K562 (cell line): ENCODE data around the gene MOG. TPM values are rescaled to one million over a fixed set of nuclear protein-coding genes. Genes with fewer than 3 reads are reported as not detected.

Experiments used
- ATAC-seq: fragments of 200-7000 bp; cut with Tn5 transposase; 3 replicates; pipeline ENCODE4 v1.9.1; 2020; ENCODE audit warnings: moderate library complexity
- BruUV-seq: library from RNA; stranded (reverse); fragments of 400-500 nt; replicated peaks from 2 replicates; lab custom pipeline; 2021; lab: Mats Ljungman, UMichigan
- CTCF ChIA-PET: fragments of 300-600 bp; formaldehyde crosslinking; extraction: SDS; loops from one replicate; lab custom pipeline; 2021; ENCODE audit warnings: low intra/inter-chr PET ratio; lab: Yijun Ruan, JAX
- POLR2A ChIA-PET: fragments of 300-600, 350-650 bp; sonication (Branson Sonifier 250); formaldehyde crosslinking; extraction: SDS; loops from one replicate; lab custom pipeline; 2021; ENCODE audit warnings: antibody characterized with exemption, inconsistent platforms; lab: Yijun Ruan, JAX
- DNase-seq, 4 experiments: peaks; one replicate each; pipeline versions ENCODE4 v3.0.0 to v3.0.0-alpha.2; 2011 to 2018; ENCODE audit warnings: low spot score in 3 of 4, mixed read lengths in 3 of 4; ENCODE audit errors: extremely low read depth in 1 of 4
- FAIRE-seq: peaks from 2 replicates; lab custom pipeline; 2011; peaks lifted over from hg19 to GRCh38; lab: Jason Lieb, UNC
- H2AFZ ChIP-seq: 2 replicates; pipeline ENCODE4 v1.6.0; 2011; ENCODE audit warnings: low read depth, low read length, control low read depth, inconsistent platforms
- H3K27ac ChIP-seq: fragments of 200-600 bp; 3 replicates; pipeline ENCODE4 v1.8.0; 2011; ENCODE audit warnings: low read depth, mild to moderate bottlenecking, control low read depth, inconsistent platforms, low read length, moderate library complexity, mixed read lengths; ENCODE audit errors: extremely low read depth
- H3K27me3 ChIP-seq, 2 experiments: fragments of 300-600 bp in 1 of 2; 2 replicates in 1 of 2; 3 replicates in 1 of 2; pipeline versions ENCODE4 v1.6.0 to v1.8.0; 2011; ENCODE audit warnings: inconsistent platforms in 2 of 2, low read length in 2 of 2, mild to moderate bottlenecking in 1 of 2, mixed read lengths in 1 of 2, moderate library complexity in 1 of 2; ENCODE audit not compliant: control insufficient read depth in 2 of 2, insufficient read depth in 2 of 2
- H3K36me3 ChIP-seq: fragments of 300-600 bp; 3 replicates; pipeline ENCODE4 v1.8.0; 2011; ENCODE audit warnings: mild to moderate bottlenecking, low read length, inconsistent platforms; ENCODE audit not compliant: control insufficient read depth, insufficient read depth
- H3K4me1 ChIP-seq, 2 experiments: fragments of 200-600 bp in 1 of 2; replicated peaks in 1 of 2; 2 replicates in 1 of 2; 3 replicates in 1 of 2; pipeline versions ENCODE4 v1.5.1 to v1.8.0; 2011; ENCODE audit warnings: inconsistent platforms in 2 of 2, low read length in 2 of 2, mild to moderate bottlenecking in 1 of 2, mixed read lengths in 1 of 2, moderate library complexity in 1 of 2; ENCODE audit not compliant: control insufficient read depth in 2 of 2, insufficient read depth in 2 of 2
- H3K4me2 ChIP-seq: 2 replicates; pipeline ENCODE4 v1.6.1; 2011; ENCODE audit warnings: low read length, control low read depth, inconsistent platforms, mixed read lengths; ENCODE audit not compliant: insufficient read depth
- H3K4me3 ChIP-seq: fragments of 200-600 bp; sonication (generic), shearing (Covaris generic); 2 replicates; pipeline ENCODE4 v1.5.1; 2016; ENCODE audit warnings: control low read depth, inconsistent platforms
- H3K79me2 ChIP-seq: fragments of 200-600 bp; 3 replicates; pipeline ENCODE4 v1.8.0; 2011; ENCODE audit warnings: low read length, inconsistent platforms; ENCODE audit not compliant: control insufficient read depth, insufficient read depth
- H3K9ac ChIP-seq, 2 experiments: 2 replicates each; pipeline versions ENCODE4 v1.6.0 to v1.6.1; 2011; ENCODE audit warnings: low read depth in 2 of 2, low read length in 2 of 2, control low read depth in 1 of 2, inconsistent platforms in 1 of 2, mild to moderate bottlenecking in 1 of 2, mixed read lengths in 1 of 2; ENCODE audit not compliant: insufficient read depth in 1 of 2
- H3K9me1 ChIP-seq: one replicate; pipeline ENCODE4 v1.6.0; 2011; ENCODE audit warnings: inconsistent platforms, mild to moderate bottlenecking, low read length, moderate library complexity; ENCODE audit not compliant: control insufficient read depth, insufficient read depth
- H3K9me3 ChIP-seq: replicated peaks from 2 replicates; pipeline ENCODE4 v1.5.1; 2011; ENCODE audit warnings: low read depth, low read length, inconsistent platforms; ENCODE audit not compliant: control insufficient read depth, insufficient read depth
- H4K20me1 ChIP-seq: replicated peaks from 2 replicates; pipeline ENCODE4 v1.6.1; 2011; ENCODE audit warnings: low read length, inconsistent platforms, mixed read lengths; ENCODE audit not compliant: control insufficient read depth, insufficient read depth
- ATF3 ChIP-seq, 2 experiments: fragments of 450-650 bp in 1 of 2; sonication (generic) in 1 of 2; formaldehyde crosslinking in 1 of 2; IDR thresholded peaks in 1 of 2; conservative IDR thresholded peaks in 1 of 2; 2 replicates each; pipeline versions ENCODE4 v1.6.1 to v1.8.1; 2016 to 2023; ENCODE audit warnings: mild to moderate bottlenecking in 2 of 2, moderate library complexity in 2 of 2, inconsistent platforms in 1 of 2, missing genetic modification reagents in 1 of 2
- CXXC5 ChIP-seq: fragments of 250-450 bp; sonication (Bioruptor Pico); IDR thresholded peaks from 2 replicates; pipeline ENCODE4 v1.8.0; 2022; ENCODE audit warnings: inconsistent platforms, mild to moderate bottlenecking, moderate library complexity
- DNMT1 ChIP-seq: fragments of 450-650 bp; IDR thresholded peaks from 2 replicates; pipeline ENCODE4 v1.6.1; 2016; ENCODE audit warnings: antibody characterized with exemption, mild to moderate bottlenecking
- ESRRB ChIP-seq: fragments of 250-450 bp; sonication (Bioruptor Pico); IDR thresholded peaks from 2 replicates; pipeline ENCODE4 v1.5.0; 2020; ENCODE audit warnings: mild to moderate bottlenecking, moderate library complexity, borderline replicate concordance
- ETV1 ChIP-seq: fragments of 450-650 bp; conservative IDR thresholded peaks from 2 replicates; pipeline ENCODE4 v1.6.1; 2016; ENCODE audit warnings: missing genetic modification characterization, control low read depth, low read depth, missing compliant biosample characterization
- HDAC2 ChIP-seq: fragments of 450-650 bp; IDR thresholded peaks from 2 replicates; pipeline ENCODE4 v1.6.1; 2016; ENCODE audit warnings: mild to moderate bottlenecking
- NFIC ChIP-seq: fragments of 450-650 bp; IDR thresholded peaks from 2 replicates; pipeline ENCODE4 v1.6.1; 2017; ENCODE audit warnings: mild to moderate bottlenecking, inconsistent platforms
- NFYB ChIP-seq: IDR thresholded peaks from 2 replicates; pipeline ENCODE4 v1.6.1; 2011; ENCODE audit warnings: mild to moderate bottlenecking, moderate library complexity; ENCODE audit not compliant: insufficient read length; ENCODE audit errors: extremely low read depth
- RBM17 ChIP-seq: fragments of 200-400 bp; formaldehyde crosslinking; IDR thresholded peaks from 2 replicates; pipeline ENCODE4 v1.6.1; 2017; ENCODE audit warnings: low read depth, mild to moderate bottlenecking, low read length, borderline replicate concordance
- SFPQ ChIP-seq: fragments of 200-400 bp; formaldehyde crosslinking; IDR thresholded peaks from 2 replicates; pipeline ENCODE4 v1.6.1; 2017; ENCODE audit warnings: mild to moderate bottlenecking, low read depth, low read length, moderate library complexity
- SIN3B ChIP-seq: fragments of 450-650 bp; IDR thresholded peaks from 2 replicates; pipeline ENCODE4 v1.6.1; 2017; ENCODE audit warnings: low read depth, mild to moderate bottlenecking, moderate library complexity
- TAF9B ChIP-seq: fragments of 450-650 bp; IDR thresholded peaks from 2 replicates; pipeline ENCODE4 v1.6.1; 2018; ENCODE audit warnings: mild to moderate bottlenecking; ENCODE audit not compliant: partially characterized antibody
- ZNF224 ChIP-seq: sonication (generic); formaldehyde crosslinking; IDR thresholded peaks from 2 replicates; pipeline ENCODE4 v1.8.0; 2022; ENCODE audit warnings: mild to moderate bottlenecking, missing genetic modification reagents
- ZNF282 ChIP-seq: sonication (generic); formaldehyde crosslinking; IDR thresholded peaks from 2 replicates; pipeline ENCODE4 v1.8.1; 2023; ENCODE audit warnings: missing genetic modification reagents
- ZNF589 ChIP-seq: fragments of 200-800 bp; sonication (Bioruptor generic); IDR thresholded peaks from 2 replicates; pipeline ENCODE4 v1.6.1; 2016; ENCODE audit warnings: low read depth, missing genetic modification characterization, missing compliant biosample characterization
- WGBS: fragments of 100-300 bp; shearing (Covaris generic); methylation state at CpG from one replicate; pipeline ENCODE4 v1.1.6; 2016; ENCODE audit warnings: low coverage, mixed read lengths; ENCODE audit not compliant: insufficient coverage; ENCODE audit errors: missing lambda C conversion rate; 5-methylcytosine and 5-hydroxymethylcytosine counted together
- in situ Hi-C: fragments of 300-500 bp; cut with MboI; formaldehyde crosslinking; loops from 4 replicates; pipeline ENCODE4 v1.15.0; 2018; ENCODE audit warnings: inconsistent platforms, mixed read lengths
- intact Hi-C: fragments of 100-400 bp; cut with micrococcal nuclease; formaldehyde crosslinking; loops from 2 replicates; pipeline ENCODE4 v1.14.2; 2022
- polyA plus RNA-seq, 8 experiments: library from polyadenylated mRNA; depleted of rRNA in 4 of 8; stranded (reverse) in 5 of 8; unstranded in 3 of 8; fragments of >200 nt; fragmentation: Nextera tagmentation in 2 of 8; fragmentation: Illumina TruSeq in 1 of 8; extraction: Ambion mirVana in 2 of 8; extraction: Trizol in 1 of 8; gene quantifications; 2 replicates each; pipeline versions ENCODE4 v1.2.1 to v1.2.3, GENCODE V29; 2011 to 2014; ENCODE audit warnings: inconsistent platforms in 1 of 8, missing spikeins in 1 of 8
- total RNA-seq, 7 experiments: library from RNA; depleted of rRNA in 6 of 7; stranded (reverse); fragments of >200 nt in 6 of 7; fragmentation: Illumina TruSeq in 2 of 7; extraction: Trizol in 2 of 7; gene quantifications; 2 replicates each; pipeline versions ENCODE4 v1.2.1 to v1.2.3, GENCODE V29; 2011 to 2021; ENCODE audit warnings: low replicate concordance in 1 of 7
- TF ChIP-seq, protein P1 (sequence below), 2 experiments: fragments of 200-800 bp in 1 of 2; sonication (Bioruptor generic) in 1 of 2; sonication (generic) in 1 of 2; formaldehyde crosslinking in 1 of 2; IDR thresholded peaks in 1 of 2; conservative IDR thresholded peaks in 1 of 2; 2 replicates each; pipeline versions ENCODE4 v1.5.0 to v1.6.1; 2016 to 2020; ENCODE audit warnings: missing compliant biosample characterization in 1 of 2, missing genetic modification characterization in 1 of 2, missing genetic modification reagents in 1 of 2

Gene MOG
- total and polyA plus RNA-seq, 9 of the 15 experiments (the other 6 are each of a cell fraction or from before 2014, with no cell fraction given), result not detected

DNA sequence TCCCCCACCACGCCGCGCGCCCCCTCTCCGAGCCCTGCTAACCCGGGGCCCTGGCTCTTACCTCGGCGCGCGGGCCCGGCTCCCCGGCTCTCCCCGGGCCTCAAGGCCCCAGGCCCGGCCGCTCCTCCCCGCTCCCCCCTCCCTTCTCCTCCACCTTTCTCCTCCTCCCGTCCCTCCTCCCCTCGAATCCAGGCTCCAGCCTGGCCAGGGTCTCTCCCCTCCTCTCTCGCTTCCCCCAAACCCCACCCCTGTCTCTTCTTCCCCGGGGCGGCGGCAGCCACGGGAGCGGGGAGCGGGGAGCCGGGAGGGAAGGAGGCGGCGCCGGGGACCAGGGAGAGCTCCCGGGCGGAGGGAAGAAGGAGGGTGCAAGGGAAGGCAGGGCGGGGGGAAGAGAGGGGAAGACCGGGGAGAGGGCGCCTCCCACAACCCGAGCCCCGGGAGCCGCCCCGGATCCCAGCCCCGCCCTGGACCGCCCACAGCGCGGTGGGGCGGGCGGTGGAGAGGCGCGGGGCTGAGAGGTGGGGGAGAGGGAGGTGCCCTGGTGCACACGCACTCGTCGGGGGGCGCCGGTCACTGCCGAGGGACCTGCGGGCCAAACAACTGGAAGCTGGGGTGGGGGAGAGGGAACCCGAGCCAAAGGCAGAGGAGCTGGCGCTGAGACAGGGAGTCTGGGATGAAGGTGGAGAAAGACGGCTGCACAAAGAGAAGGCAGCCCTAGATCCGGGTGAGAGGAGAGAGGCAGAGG is 23.9 kb upstream of the MOG start, which contains the start of gene GABBR1:
Gene GABBR1 (minus strand): TSS at position 395 of the 745 bp plus-strand sequence. CDS start 798 bp downstream, outside the sequence.
- Histone ChIP-seq H3K9ac (peak within 1 kb of the TSS; percentile 60 to 90), H3K9me3 (no peaks in the 10 kb centered on the region), H3K36me3 (0 out of 3 replicates have a peak, but pooled peaks cover 7% of the 10 kb centered on the region), H3K27me3 (no peaks in the 10 kb centered on the region), H3K27ac (peak within 1 kb of the TSS; percentile 77), H3K4me2 (peak within 1 kb of the TSS; percentile 95), H3K4me1 (peaks cover 32 to 44% of the 10 kb centered on the region in 2 experiments; a peak in 4 of 5 replicates), H2AFZ (peak within 1 kb of the TSS; percentile 94), H3K4me3 (peak within 1 kb of the TSS; percentile 84), H3K9me1 (no peaks in the 10 kb centered on the region), H4K20me1 (no peaks in the 10 kb centered on the region), H3K79me2 (peaks cover 42% of the 10 kb centered on the region)
- ATAC-seq, result peak; percentile 87
- ChIA-PET CTCF (no interaction called here), POLR2A (interaction anchor here (0.6 to 1.9 kb wide), 14 partner anchors 8 to 1476 kb away, joined by 3 to 11 read pairs (median 4); no protein-coding TSS in a partner anchor)
- BruUV-seq, result no TSS peak
- FAIRE-seq, result peak; percentile 66
- in situ Hi-C loops, result no loop called here
- 0% methylated on average over 21 of the region's 57 CpGs for WGBS
- peak; percentile 94 to 99 (median 98) for DNase-seq
- intact Hi-C loops, result loop anchor here (2.0 to 5.0 kb wide), 2 partner anchors 18 to 691 kb away; no protein-coding TSS in a partner anchor
- TF ChIP-seq HDAC2 (peak; percentile 43; the same call in 1 of the 2 replicates), RBM17 (no peak), CXXC5 (peak; percentile 56), DNMT1 (no peak), NFYB (no peak), TAF9B (no peak), ZNF224 (CRISPR knock-in tag) (no peak), ESRRB (CRISPR knock-in tag) (no peak), ATF3 (IDR thresholded peaks at IDR 0.05) (no peak), ATF3 (CRISPR knock-in tag; conservative IDR thresholded peaks at IDR 0.05) (no peak), SIN3B (no peak), ETV1 (peak; percentile 54; the same call in 1 of the 2 replicates), ZNF589 (no peak), SFPQ (no peak), NFIC (peak; percentile 24; the same call in 1 of the 2 replicates), ZNF282 (no peak)
- TF ChIP-seq, protein P1, sequence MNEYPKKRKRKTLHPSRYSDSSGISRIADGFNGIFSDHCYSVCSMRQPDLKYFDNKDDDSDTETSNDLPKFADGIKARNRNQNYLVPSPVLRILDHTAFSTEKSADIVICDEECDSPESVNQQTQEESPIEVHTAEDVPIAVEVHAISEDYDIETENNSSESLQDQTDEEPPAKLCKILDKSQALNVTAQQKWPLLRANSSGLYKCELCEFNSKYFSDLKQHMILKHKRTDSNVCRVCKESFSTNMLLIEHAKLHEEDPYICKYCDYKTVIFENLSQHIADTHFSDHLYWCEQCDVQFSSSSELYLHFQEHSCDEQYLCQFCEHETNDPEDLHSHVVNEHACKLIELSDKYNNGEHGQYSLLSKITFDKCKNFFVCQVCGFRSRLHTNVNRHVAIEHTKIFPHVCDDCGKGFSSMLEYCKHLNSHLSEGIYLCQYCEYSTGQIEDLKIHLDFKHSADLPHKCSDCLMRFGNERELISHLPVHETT (CRISPR knock-in tag; conservative IDR thresholded peaks at IDR 0.05 in 1 of 2, IDR thresholded peaks at IDR 0.05 in 1 of 2), result 0 out of 4 replicates have a peak, but pooled peaks of 1 of the 2 experiments have one; percentile 53
